HL-60 (cell line): ENCODE measurements around the gene ARHGEF6.

Experiments used
- POLR2AphosphoS5 ChIP-seq: IDR thresholded peaks from 2 replicates; pipeline ENCODE4 v1.6.1; 2012; ENCODE audit warnings: low read depth
- TF ChIP-seq, protein P1 (sequence below): IDR thresholded peaks from one replicate; pipeline ENCODE4 v1.5.1; 2011; ENCODE audit warnings: low read length, control low read depth, inconsistent platforms; ENCODE audit not compliant: insufficient read depth
- TF ChIP-seq, protein P2 (sequence below): IDR thresholded peaks from 2 replicates; pipeline ENCODE4 v1.6.1; 2012; ENCODE audit warnings: low read depth; ENCODE audit not compliant: insufficient replicate concordance

- no peak for TF ChIP-seq POLR2AphosphoS5
- TF ChIP-seq, protein P1, sequence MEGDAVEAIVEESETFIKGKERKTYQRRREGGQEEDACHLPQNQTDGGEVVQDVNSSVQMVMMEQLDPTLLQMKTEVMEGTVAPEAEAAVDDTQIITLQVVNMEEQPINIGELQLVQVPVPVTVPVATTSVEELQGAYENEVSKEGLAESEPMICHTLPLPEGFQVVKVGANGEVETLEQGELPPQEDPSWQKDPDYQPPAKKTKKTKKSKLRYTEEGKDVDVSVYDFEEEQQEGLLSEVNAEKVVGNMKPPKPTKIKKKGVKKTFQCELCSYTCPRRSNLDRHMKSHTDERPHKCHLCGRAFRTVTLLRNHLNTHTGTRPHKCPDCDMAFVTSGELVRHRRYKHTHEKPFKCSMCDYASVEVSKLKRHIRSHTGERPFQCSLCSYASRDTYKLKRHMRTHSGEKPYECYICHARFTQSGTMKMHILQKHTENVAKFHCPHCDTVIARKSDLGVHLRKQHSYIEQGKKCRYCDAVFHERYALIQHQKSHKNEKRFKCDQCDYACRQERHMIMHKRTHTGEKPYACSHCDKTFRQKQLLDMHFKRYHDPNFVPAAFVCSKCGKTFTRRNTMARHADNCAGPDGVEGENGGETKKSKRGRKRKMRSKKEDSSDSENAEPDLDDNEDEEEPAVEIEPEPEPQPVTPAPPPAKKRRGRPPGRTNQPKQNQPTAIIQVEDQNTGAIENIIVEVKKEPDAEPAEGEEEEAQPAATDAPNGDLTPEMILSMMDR = no peak
- TF ChIP-seq, protein P2, sequence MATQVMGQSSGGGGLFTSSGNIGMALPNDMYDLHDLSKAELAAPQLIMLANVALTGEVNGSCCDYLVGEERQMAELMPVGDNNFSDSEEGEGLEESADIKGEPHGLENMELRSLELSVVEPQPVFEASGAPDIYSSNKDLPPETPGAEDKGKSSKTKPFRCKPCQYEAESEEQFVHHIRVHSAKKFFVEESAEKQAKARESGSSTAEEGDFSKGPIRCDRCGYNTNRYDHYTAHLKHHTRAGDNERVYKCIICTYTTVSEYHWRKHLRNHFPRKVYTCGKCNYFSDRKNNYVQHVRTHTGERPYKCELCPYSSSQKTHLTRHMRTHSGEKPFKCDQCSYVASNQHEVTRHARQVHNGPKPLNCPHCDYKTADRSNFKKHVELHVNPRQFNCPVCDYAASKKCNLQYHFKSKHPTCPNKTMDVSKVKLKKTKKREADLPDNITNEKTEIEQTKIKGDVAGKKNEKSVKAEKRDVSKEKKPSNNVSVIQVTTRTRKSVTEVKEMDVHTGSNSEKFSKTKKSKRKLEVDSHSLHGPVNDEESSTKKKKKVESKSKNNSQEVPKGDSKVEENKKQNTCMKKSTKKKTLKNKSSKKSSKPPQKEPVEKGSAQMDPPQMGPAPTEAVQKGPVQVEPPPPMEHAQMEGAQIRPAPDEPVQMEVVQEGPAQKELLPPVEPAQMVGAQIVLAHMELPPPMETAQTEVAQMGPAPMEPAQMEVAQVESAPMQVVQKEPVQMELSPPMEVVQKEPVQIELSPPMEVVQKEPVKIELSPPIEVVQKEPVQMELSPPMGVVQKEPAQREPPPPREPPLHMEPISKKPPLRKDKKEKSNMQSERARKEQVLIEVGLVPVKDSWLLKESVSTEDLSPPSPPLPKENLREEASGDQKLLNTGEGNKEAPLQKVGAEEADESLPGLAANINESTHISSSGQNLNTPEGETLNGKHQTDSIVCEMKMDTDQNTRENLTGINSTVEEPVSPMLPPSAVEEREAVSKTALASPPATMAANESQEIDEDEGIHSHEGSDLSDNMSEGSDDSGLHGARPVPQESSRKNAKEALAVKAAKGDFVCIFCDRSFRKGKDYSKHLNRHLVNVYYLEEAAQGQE = no peak
These were observed 14.0 kb downstream of the ARHGEF6 start for GRCh38 chrX:136766785-136767103.
